Stimulated activated CD4-positive, alpha-beta T cell treated with anti-CD3 and anti-CD28 coated beads, Interleukin-15, amount 100 ng/mL, for 1 hour (primary cell): ENCODE measurements around the gene KLK11.

ENCODE experiments used
- DNase-seq, 2 donors: peaks; one replicate each; pipeline ENCODE4 v3.0.0-alpha.2; 2020; ENCODE audit warnings: low read depth in 1 of 2, low spot score in 1 of 2

The KLK11 gene, protein sequence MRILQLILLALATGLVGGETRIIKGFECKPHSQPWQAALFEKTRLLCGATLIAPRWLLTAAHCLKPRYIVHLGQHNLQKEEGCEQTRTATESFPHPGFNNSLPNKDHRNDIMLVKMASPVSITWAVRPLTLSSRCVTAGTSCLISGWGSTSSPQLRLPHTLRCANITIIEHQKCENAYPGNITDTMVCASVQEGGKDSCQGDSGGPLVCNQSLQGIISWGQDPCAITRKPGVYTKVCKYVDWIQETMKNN

DNA sequence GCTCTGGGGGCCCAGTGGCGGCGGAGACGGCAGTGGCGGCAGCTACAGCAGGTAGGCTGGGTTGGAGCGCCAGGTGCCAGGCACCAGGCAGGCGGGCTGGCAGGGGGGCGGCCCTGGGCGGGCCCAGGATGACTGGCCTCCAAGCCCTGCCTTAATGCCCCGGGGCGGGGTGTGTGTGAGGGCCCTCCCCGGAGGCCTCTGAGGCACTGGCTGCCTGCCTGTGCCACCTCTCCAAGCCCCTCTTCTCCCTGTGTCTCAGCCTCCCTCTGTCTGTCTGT, at the start of gene KLK11:
KLK11 (minus strand) TSS at position 63 of the 278 bp plus-strand sequence. CDS start 985 bp downstream, outside the sequence.
- DNase-seq, result no peak

DNA sequence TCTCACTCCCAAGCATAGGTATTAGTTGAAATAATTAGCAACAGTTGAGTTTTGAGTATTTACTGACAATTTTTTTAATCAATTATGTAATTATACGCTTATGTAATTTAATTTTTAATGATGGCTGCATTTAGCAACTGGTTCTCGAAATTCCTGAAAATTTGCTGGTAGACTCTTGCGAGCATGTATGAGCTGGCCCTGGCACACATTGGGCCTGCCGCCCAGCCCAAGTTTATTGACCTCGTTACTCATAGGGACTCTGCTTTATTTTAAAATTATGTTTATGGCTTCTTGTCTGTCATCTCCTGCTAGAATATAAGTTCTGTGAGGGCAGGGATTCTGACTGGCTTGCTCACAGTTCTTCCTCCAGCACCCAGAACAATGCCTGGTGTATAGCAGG, 49.6 kb upstream of the KLK11 start:
- no peak for DNase-seq

DNA sequence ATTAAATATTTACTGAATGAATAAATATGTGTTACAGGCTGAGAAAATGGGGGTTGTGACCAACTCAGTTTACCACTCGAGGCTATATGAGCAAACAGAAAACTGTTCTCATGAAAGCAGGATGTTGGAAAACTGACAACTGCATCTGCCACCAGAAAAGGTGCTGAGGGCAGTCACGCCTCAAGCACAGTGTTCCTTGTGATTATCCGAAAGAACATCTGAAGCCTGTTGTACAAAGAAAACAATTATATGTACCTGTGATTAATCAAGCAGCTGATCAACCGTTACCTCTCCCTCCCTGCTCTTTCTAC, 44.6 kb upstream of the KLK11 start:
- no peak for DNase-seq

DNA sequence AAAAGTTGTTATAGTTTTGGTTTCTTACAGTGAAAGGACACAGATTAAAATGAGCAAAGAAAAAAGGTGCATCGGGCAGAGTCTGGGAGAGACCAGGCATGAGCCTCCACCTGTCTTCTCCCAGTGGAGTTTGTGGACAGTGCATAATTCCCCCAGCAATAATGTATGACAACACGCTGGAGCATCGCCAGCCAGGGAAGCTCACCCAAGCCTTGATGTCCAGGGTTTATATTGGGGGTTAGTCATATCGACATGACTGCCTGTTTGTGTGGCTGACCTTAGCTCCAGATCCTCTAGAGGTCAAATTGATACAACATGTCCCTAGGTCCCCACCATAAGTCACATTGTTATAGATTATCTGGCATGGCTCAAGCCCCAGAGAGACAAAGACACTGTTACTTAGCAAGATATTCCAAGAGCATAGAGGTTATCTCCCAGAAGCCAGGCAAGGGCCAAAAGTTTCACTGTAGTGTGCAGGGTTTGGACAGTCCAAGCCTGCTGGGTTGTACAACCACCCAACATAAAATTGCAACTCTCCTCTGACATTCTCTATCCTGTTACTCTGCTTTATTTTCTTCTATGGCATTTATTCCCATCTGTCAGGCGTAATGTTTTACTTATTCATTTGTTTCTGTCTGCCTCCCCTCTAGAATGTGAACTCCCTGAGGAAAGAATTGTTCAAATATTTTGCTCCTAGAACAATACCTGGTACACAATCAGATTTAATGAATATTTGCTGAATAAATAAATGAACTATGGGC, 44.1 kb upstream of the KLK11 start:
- DNase-seq, result no peak

DNA sequence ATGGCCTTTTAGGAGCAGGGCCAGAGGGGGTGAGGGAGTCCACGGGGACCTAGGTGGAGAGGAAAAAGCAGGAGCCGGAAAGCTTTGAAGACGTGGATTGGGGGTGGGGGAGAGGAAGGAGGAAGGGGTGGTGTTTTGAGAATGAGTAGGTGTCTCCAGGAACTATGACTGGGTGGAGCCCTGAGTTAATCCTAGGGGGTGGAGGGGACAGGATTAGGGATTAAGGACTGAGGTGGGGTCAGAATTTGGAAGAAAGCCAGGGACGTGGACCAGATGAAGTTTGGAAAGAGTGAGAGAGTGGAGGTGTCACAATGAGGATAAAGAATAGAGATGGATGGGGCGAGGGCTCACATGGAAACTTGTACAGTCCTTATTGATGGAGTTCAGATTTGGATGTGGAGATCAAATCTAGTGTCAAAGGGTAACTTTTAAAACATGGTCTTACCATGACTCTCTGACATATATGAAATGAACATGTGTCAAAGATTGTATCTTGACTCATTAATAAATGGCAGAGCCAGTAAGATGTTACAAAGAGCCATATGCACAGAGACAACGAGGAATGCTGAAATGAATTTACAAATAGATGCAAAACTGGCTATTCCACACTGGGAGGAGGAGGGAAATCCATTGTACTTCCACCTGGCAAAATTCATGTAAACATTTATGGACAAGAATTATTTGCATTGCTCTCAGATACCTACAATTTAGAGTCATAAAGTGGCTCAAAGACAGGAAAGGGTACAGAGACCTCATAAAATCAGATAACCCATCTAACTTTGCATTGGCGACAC, 40.2 kb upstream of the KLK11 start:
- no peak for DNase-seq

DNA sequence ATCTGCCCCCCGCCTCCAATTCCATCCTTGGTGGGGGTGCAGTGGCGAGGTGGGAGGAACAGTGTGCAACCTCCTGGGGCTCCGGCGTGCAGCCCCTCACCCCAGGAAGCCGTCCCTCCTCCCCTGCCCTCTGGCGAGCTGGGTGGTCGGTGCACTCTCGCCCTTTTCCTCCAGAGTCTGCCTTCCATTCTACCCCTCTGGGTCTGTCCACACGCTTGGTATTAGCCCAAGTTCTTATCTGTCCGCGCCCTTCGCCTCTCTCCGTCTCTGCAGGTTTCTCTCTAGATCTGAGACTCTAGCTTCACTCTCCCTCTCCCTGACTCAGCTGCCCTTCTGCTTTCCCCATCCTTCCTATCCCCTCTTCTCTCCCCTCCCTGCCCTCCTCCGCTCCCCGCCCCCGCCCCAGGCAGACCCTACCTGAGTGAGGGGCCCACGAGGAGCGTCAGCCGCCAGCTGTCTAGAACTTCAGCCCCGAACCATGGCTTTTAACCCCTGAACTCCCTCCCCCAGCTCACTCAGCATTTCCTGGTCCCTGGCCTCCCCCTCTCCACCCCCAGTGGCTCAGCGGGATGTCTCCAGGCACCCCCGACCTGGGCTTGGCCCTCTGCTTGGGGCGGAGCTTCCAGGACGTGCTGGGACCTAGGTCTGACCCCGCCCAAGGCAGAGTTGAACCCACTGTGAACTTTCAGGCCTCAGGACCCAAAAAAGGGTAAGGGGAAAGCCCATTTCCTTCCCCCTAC, 39.0 kb upstream of the KLK11 start:
- no peak for DNase-seq

DNA sequence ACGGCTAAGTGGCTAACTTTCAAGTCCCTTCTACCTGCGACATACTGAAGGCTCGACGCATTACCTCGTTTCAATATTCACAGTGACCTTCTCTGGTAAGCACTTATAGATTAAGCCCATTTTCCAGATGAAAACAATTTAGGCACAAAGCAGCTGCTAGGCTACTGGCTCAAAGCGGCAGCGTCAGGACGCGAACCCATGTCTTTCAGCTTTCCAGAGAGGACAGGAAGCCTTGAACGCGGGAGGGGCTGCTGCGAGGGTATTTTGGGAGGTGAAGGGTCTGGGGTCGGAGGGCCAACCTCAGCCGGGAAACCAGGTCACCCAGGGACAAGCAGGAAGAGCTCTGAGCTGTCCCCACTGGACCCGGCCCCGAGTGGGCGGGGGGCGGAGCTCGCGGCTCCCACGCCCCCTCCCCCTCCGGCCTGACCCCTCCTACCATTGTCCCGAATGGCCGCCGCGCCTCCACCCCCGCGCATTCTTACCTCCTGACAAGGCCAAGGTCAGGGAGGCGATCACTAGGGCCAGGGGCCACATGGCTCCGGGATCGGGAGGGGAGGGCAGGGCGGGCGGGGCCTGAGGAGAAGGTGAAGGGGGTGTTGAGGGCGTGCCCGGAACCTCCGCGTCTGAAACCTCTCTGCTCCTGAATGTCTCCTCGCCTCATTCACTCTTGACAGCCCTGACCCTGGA, 38.3 kb upstream of the KLK11 start, which contains the start of gene KLK13:
KLK13 (minus strand) TSS at position 559 of the 687 bp plus-strand sequence; CDS start at position 534, 25 bp downstream.
- no peak for DNase-seq

DNA sequence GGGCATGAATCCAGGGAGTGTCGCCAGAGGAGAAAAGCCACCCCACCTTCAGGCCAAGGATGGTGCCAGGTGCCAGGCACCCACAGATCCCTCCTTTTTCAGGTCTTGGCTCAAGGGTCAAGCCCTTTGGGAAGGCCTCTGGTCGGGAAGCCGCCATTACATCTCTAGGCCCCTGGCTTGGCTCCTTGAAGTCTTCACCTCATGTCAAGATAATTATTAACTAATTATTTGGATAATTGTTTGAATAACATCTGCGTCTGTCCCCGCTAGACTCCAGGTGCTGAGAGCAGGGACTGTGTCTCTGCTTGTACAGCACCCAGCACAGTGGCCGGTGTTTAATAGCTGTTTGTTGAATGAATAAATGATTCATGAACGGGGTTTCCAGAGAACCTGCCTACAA, 37.2 kb upstream of the KLK11 start:
- DNase-seq, result no peak

DNA sequence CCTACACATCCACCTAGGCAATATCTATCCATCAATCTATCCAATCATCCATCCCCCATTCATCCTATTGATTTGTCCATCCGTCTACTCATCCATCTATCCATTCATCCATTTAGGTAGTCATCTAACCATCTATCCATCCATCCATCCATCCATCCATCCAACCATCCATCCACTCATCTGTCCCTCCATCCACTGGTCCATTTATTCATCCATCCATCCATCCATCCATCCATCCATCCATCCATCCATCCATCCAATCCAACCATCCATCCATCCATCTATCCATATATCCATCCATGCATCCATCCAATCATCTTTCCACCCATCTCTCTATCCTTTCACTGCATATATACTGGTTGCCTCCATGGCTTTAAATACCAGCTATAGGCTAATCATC, 34.6 kb upstream of the KLK11 start:
- DNase-seq, result no peak

DNA sequence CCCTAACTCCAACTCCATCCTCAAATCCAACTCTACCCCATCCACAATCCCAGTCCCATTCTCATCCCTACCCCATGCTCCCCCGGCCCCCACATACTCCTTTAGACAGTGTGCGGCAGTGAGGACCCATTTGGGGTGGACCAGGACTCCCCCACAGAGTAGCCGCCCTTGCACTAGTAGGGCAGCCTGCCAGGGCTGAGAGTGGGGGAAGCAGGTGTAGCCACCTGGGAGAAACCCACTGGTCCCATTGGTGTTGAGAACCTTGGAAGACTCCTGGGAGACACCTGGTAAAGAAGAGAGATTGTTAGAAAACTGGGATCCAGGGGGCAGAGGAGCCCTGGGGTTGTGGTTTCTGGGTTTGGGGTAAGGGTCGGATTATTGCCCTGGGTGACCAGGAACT, 33.9 kb upstream of the KLK11 start:
- DNase-seq, result no peak

DNA sequence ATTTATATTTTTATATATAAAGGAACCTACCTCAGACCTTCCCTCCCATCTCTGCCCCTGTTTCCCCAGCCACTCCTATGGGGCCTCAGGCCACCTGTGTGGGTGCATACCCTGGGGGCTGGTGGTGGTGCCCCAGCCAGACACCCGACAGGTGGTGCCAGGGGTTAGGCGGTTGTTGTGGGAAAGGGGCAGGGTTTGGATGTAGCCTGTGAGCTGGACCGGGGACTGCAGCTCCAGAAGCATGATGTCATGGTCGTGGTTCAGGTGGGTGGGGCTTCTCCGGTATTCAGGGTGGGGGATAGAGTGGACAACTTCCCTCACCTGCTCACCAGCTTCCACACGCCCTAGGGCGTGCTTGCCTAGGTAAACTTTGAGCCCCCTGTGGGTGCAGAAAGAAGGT, 33.3 kb upstream of the KLK11 start:
- no peak for DNase-seq

DNA sequence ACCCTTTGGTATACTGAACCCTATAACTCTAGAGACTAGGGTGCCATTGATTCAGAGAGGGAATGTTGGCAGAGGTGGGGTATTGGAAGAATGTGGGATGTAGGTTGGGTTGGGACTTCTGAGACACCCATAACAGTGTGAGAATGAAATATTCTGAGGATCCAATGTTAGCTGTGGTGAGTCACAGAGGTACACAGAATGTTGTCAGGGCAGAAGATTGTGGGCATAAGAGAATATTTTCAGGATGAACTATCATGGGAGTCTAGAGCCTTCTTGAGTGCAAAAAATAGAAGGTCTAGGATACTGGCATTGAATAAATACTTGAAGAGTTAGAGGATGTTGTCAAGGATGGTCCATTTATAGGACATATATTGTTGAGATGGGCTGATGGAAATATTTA, 29.4 kb upstream of the KLK11 start:
- DNase-seq, result no peak

DNA sequence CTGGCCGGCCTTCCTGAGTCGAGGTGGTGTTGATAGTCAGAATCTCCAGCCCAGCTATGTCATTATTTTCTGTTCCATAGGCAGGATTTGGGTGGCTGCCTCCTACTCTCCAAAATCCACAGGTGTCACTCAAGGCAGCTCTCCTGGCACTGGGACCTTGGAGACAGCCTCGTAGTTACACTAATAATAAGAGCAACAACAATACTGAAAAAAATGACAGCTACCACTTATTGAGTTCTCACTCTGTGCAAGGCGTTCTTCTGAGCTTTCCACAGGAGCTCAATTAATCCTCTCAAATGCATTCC, 20.6 kb upstream of the KLK11 start:
- no peak for DNase-seq

DNA sequence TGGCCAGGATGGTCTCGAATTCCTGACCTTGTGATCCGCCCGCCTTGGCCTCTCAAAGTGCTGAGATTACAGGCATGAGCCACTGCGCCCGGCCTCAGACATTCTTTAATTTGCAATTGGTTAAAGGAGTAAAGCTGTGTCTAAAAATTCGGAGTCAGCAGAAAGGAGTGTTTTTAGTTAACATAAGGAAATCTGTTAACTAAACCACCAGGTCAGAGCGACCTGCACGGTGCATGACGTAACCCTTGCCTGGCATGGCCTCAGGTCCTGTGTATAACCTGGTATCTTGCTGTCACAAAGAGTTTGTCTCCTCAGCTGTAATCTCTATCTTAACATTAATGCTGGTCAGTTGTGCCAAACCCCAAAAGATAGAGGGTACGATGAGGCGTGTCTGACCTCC, 17.9 kb upstream of the KLK11 start:
- no peak for DNase-seq

DNA sequence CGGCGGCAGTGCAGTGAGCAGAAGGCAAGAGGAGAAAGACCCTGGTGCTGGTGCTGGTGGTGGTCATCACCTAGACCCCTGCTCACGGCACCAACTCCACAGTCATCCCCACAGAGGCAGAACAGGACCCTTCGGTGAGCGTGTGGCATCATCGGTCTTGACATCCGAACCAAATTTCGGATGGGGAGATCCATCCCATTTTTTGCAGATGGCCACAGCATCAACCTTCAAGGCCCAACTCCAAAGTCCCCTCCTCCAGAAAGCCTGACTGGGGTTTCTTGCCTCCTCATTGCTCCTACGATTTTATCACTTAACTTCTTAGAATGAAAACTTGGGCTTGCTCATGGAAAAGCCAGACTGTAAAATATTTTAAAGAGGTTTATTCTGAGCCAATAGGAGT, 17.1 kb upstream of the KLK11 start:
- no peak for DNase-seq

DNA sequence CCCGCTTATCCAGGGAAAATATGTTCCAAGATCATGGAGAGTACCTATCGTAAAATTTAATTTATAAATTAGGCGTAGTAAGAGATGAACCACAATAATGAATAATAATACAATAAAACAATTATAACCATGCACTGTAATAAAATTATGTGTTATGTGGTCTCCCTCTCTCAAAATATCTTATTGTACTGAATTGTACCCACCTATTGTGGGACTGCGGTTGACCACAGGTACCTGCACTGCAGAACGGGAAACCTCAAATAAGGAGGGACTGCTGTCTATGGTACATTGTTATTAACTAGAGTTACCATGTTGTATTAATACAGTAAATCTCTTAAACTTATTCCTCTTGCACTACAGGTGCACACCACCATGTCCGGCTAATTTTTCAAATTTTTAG, 13.7 kb upstream of the KLK11 start:
- no peak for DNase-seq

DNA sequence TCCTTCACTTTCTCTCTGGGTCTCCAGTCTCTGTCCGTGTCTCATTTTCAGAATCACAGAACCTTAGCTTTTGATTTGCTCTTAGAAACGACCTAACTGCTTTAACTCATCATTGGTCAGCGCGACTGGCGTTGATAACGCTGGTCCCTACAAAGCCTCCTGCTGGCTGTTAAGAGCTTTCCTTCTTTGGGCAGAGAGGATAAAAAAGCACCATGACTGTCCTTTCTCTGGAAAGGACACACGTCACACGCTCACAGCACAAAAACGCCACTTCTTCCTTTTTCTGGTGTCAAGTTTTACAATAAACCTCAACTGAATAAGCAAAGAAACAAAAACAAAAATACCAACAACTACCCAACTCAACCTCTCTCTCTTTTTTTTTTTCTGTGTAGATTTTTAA, 10.1 kb upstream of the KLK11 start:
- DNase-seq, result no peak

DNA sequence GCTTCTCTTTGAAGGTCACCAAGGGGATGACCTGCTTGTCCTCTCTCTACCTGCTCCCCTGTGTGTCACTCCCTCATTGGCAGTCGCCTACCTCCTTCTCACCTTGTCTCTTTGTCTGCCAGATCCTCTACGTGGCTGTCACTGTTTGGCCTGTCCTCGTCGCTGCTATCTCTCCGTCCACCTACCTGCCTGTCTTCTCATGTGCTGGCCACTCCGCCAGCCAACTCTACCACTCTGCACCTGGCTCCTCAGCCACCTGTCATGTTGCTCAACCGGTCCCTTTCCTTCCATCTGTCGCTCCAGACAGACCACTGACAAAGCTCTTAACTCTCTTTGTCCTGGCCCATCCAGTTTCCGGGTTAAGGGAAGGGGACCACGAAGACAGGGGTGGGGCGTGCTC, 8.3 kb upstream of the KLK11 start, which contains the start of gene KLK12:
KLK12 (minus strand) TSS at position 299 of the 400 bp plus-strand sequence. CDS start 381 bp downstream, outside the sequence.
- DNase-seq, result no peak

DNA sequence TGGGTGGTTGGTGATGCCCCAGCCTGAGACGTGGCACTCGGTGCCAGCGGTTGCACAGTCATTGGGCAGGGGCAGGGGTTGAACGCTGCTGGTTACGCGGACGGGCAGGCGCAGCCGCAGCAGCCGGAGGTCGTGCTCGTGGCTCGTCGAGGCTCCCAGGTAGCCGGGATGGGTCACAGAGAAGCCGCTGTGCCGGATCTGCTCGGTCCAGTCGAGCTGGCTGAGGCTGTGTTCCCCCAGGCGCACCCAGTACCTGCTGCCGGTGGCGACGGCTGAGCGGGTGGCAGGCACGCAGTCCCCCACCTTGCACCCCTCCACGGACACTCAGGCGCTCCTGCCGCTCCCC, 5.4 kb upstream of the KLK11 start:
- no peak for DNase-seq

DNA sequence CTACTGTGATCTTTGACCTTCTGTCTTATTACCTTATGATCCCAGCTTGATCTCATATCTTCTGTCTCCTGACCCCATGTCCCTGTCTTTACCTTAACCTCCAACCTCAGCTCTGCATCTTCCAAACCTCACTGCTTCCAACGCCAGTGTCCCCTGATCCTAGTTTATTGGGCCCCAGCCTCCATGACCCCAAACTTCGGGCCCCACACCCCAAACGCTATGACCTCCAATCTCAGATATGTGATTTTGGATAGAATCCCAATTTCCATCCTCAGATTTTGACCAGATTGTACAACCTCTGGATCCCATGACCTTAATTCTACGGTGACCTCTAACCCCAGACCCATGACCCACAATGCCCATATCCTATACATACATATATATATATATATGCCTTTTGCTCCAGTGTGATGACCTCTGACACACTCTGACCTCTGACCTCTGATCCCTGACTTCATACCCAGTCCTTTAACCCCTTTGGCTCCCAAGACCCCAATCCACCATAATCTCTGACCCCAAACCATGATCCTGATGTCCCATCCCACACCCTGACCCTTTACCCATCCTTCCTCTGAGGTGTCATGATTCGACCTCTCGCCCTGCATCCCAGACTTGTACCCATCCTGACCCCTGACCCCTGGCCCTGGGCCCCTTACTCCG, 4.9 kb upstream of the KLK11 start:
- DNase-seq, result no peak

DNA sequence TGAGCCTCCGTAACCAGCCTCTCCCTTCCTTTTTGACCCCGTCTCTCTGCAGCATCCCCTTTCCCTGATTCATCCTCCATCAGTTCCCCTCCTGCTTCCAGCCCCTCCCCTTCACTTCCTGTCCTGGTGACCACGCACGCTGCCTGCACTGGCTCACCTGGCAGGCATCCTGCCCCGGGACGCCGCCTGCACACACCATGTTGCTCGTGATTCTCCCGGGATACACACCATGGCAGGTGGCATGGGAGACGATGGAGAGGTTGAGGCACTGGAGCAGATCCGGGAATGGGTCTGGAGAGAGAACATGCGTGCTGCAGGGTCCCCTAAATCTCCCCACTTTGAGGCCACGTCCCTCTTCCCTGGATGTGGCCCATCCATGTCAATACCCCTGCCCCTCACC, 4.2 kb upstream of the KLK11 start:
- DNase-seq, result no peak
